Activated T-helper 1 cell treated with anti-CD3 and anti-CD28 coated beads, Interleukin-12 subunit alpha, Interleukin-12 subunit beta, Interleukin-2, Interleukin-4 antibody, amounts not matched to agents 30 ng/mL and 10 ng/mL and 1 ng/mL, durations not matched to agents 14 hours and 24 hours and 36 hours (primary cell): ENCODE data around the gene DYNC1H1. TPM values are rescaled to one million over a fixed set of nuclear protein-coding genes. Genes with fewer than 3 reads are reported as not detected.
A peak's percentile ranks its signal among the peaks of the same experiment; 100 is the strongest.
"Not testable (repeated sequence)": the region's sequence is repeated elsewhere in the genome, so short reads cannot be mapped to it uniquely, and the experiment has no call there.

Experiments used
- DNase-seq: peaks from one replicate; pipeline ENCODE4 v3.0.0; 2021; ENCODE audit warnings: low spot score
- H3K27ac Mint-ChIP-seq: one replicate; pipeline ENCODE4 v1.8.0; 2021; ENCODE audit warnings: mild to moderate bottlenecking, mixed read lengths
- H3K27me3 Mint-ChIP-seq: one replicate; pipeline ENCODE4 v1.8.0; 2022; ENCODE audit warnings: mild to moderate bottlenecking, moderate library complexity, mixed read lengths; ENCODE audit not compliant: insufficient read depth
- H3K36me3 Mint-ChIP-seq: one replicate; pipeline ENCODE4 v1.8.0; 2021; ENCODE audit warnings: low read depth, mixed read lengths
- H3K4me1 Mint-ChIP-seq: one replicate; pipeline ENCODE4 v1.8.0; 2021; ENCODE audit warnings: low read depth, mixed read lengths
- H3K4me3 Mint-ChIP-seq: one replicate; pipeline ENCODE4 v1.8.0; 2021; ENCODE audit warnings: mild to moderate bottlenecking, moderate library complexity, mixed read lengths
- H3K9me3 Mint-ChIP-seq: one replicate; pipeline ENCODE4 v1.8.0; 2021; ENCODE audit warnings: mixed read lengths
- intact Hi-C: fragments of 100-400 bp; cut with micrococcal nuclease; formaldehyde crosslinking; loops from one replicate; pipeline ENCODE4 v1.15.1; 2024
- total RNA-seq: library from RNA; stranded (reverse); gene quantifications from 2 replicates; pipeline ENCODE4 v1.2.3, GENCODE V29; 2022

The DYNC1H1 gene
- total RNA-seq, 1 donor from 2014 or later, result 241 TPM

- no peak for DNase-seq
- H3K27me3 Mint-ChIP-seq, result no peaks in the 10 kb centered on the region
These were observed 115.3 kb downstream of the DYNC1H1 start for GRCh38 chr14:102079700-102079979.

GRCh38 chr14:102080183-102081080 is 116.1 kb downstream of the DYNC1H1 start:
- no peaks in the 10 kb centered on the region for H3K9me3 Mint-ChIP-seq
- peaks cover 66% of the 10 kb centered on the region for H3K4me1 Mint-ChIP-seq
- DNase-seq, result no peak
- H3K27ac Mint-ChIP-seq, result no peak overlapping the region
- peaks cover 71% of the 10 kb centered on the region for H3K36me3 Mint-ChIP-seq
- H3K4me3 Mint-ChIP-seq, result no peak overlapping the region
- no peaks in the 10 kb centered on the region for H3K27me3 Mint-ChIP-seq
- intact Hi-C loops, result no loop called here

More at GRCh38 chr14:102079700-102079979, 115.3 kb downstream of the DYNC1H1 start:
- Mint-ChIP-seq H3K4me1 (peaks cover 58% of the 10 kb centered on the region), H3K9me3 (no peaks in the 10 kb centered on the region), H3K36me3 (peaks cover 64% of the 10 kb centered on the region), H3K4me3 (no peak overlapping the region), H3K27ac (peak overlapping the region; percentile 26)
- intact Hi-C loops, result no loop called here

- no peak for DNase-seq
- intact Hi-C loops, result no loop called here
- Mint-ChIP-seq H3K27ac (no peak overlapping the region), H3K9me3 (no peaks in the 10 kb centered on the region), H3K4me1 (peaks cover 74% of the 10 kb centered on the region), H3K36me3 (peaks cover 81% of the 10 kb centered on the region), H3K4me3 (peak overlapping the region; percentile 99), H3K27me3 (no peaks in the 10 kb centered on the region)
These were observed 117.1 kb downstream of the DYNC1H1 start for GRCh38 chr14:102081231-102082080.

- H3K27me3 Mint-ChIP-seq, intact Hi-C loops, H3K9me3 Mint-ChIP-seq, DNase-seq: not testable (repeated sequence)
- Mint-ChIP-seq H3K4me3 (peak overlapping the region; percentile 99), H3K4me1 (peaks cover 82% of the 10 kb centered on the region), H3K36me3 (peaks cover 66% of the 10 kb centered on the region), H3K27ac (peak overlapping the region; percentile 61)
These were observed 120.1 kb downstream of the DYNC1H1 start for GRCh38 chr14:102084522-102084921.

- intact Hi-C loops, result loop anchor here (5.0 kb wide), 2 partner anchors 263 to 277 kb away; partner anchors contain the start of genes CINP and TECPR2
- Mint-ChIP-seq H3K36me3 (peaks cover 63% of the 10 kb centered on the region), H3K4me3 (peak overlapping the region; percentile 99), H3K27me3 (no peaks in the 10 kb centered on the region), H3K4me1 (peaks cover 82% of the 10 kb centered on the region), H3K27ac (peak overlapping the region; percentile 61), H3K9me3 (no peaks in the 10 kb centered on the region)
- no peak for DNase-seq
These were observed 120.6 kb downstream of the DYNC1H1 start for GRCh38 chr14:102084931-102085330.

- H3K4me1 Mint-ChIP-seq, result peaks cover 80% of the 10 kb centered on the region
- intact Hi-C loops, result loop anchor here (5.0 kb wide), 2 partner anchors 263 to 277 kb away; partner anchors contain the start of genes CINP and TECPR2
- no peak for DNase-seq
- no peaks in the 10 kb centered on the region for H3K9me3 Mint-ChIP-seq
- peak overlapping the region; percentile 97 for H3K27ac Mint-ChIP-seq
- peak overlapping the region; percentile 99 for H3K4me3 Mint-ChIP-seq
- H3K27me3 Mint-ChIP-seq, result no peaks in the 10 kb centered on the region
- peaks cover 58% of the 10 kb centered on the region for H3K36me3 Mint-ChIP-seq
These were observed 121.1 kb downstream of the DYNC1H1 start for GRCh38 chr14:102085488-102085887.

GRCh38 chr14:102085948-102086708 is 121.8 kb downstream of the DYNC1H1 start:
- H3K27me3 Mint-ChIP-seq, result no peaks in the 10 kb centered on the region
- intact Hi-C loops, result loop anchor here (1.0 to 5.0 kb wide), 8 partner anchors 66 to 1247 kb away; partner anchors contain the start of genes CINP, MOK and TECPR2
- H3K36me3 Mint-ChIP-seq, result peaks cover 53% of the 10 kb centered on the region
- H3K9me3 Mint-ChIP-seq, result no peaks in the 10 kb centered on the region
- DNase-seq, result peak; percentile 61
- H3K27ac Mint-ChIP-seq, result peak overlapping the region; percentile 97
- peaks cover 74% of the 10 kb centered on the region for H3K4me1 Mint-ChIP-seq
- H3K4me3 Mint-ChIP-seq, result peak overlapping the region; percentile 99

- Mint-ChIP-seq H3K27me3 (no peaks in the 10 kb centered on the region), H3K27ac (peak overlapping the region; percentile 94), H3K4me1 (peaks cover 69% of the 10 kb centered on the region), H3K4me3 (peak overlapping the region; percentile 83), H3K9me3 (no peaks in the 10 kb centered on the region), H3K36me3 (peaks cover 48% of the 10 kb centered on the region)
- DNase-seq, result no peak
- intact Hi-C loops, result loop anchor here (1.0 to 5.0 kb wide), 8 partner anchors 66 to 1246 kb away; partner anchors contain the start of genes CINP, MOK and TECPR2
These were observed 122.3 kb downstream of the DYNC1H1 start for GRCh38 chr14:102086709-102086971.

GRCh38 chr14:102086972-102087761 is 122.8 kb downstream of the DYNC1H1 start, which contains the start of gene HSP90AA1:
Gene HSP90AA1 (minus strand): TSS chr14:102087044. CDS start chr14:102086378, 666 bp downstream.
- DNase-seq, result peak; percentile 94
- no peaks in the 10 kb centered on the region for H3K27me3 Mint-ChIP-seq
- no peaks in the 10 kb centered on the region for H3K9me3 Mint-ChIP-seq
- intact Hi-C loops, result loop anchor here (1.0 to 5.0 kb wide), 12 partner anchors 8 to 1246 kb away; partner anchors contain the start of genes CINP, DYNC1H1, MOK and TECPR2
- H3K36me3 Mint-ChIP-seq, result peaks cover 43% of the 10 kb centered on the region
- H3K4me1 Mint-ChIP-seq, result peaks cover 63% of the 10 kb centered on the region
- H3K4me3 Mint-ChIP-seq, result peak within 1 kb of the TSS; percentile 99
- H3K27ac Mint-ChIP-seq, result peak within 1 kb of the TSS; percentile 97

GRCh38 chr14:102087762-102088011 is 123.3 kb downstream of the DYNC1H1 start:
- no peaks in the 10 kb centered on the region for H3K9me3 Mint-ChIP-seq
- H3K4me3 Mint-ChIP-seq, result peak overlapping the region; percentile 93
- H3K4me1 Mint-ChIP-seq, result peaks cover 58% of the 10 kb centered on the region
- peak overlapping the region; percentile 93 for H3K27ac Mint-ChIP-seq
- no peak for DNase-seq
- intact Hi-C loops, result loop anchor here (1.0 to 5.0 kb wide), 9 partner anchors 8 to 1245 kb away; partner anchors contain the start of genes CINP, DYNC1H1, TECPR2 and WDR20
- peaks cover 38% of the 10 kb centered on the region for H3K36me3 Mint-ChIP-seq
- no peaks in the 10 kb centered on the region for H3K27me3 Mint-ChIP-seq

- H3K27me3 Mint-ChIP-seq, result no peaks in the 10 kb centered on the region
- H3K9me3 Mint-ChIP-seq, result no peaks in the 10 kb centered on the region
- peak overlapping the region; percentile 93 for H3K4me3 Mint-ChIP-seq
- peak overlapping the region; percentile 93 for H3K27ac Mint-ChIP-seq
- peaks cover 33% of the 10 kb centered on the region for H3K36me3 Mint-ChIP-seq
- intact Hi-C loops, result loop anchor here (5.0 kb wide), 2 partner anchors 266 to 274 kb away; partner anchors contain the start of genes CINP and TECPR2
- DNase-seq, result peak; percentile 38
- peaks cover 53% of the 10 kb centered on the region for H3K4me1 Mint-ChIP-seq
These were observed 123.8 kb downstream of the DYNC1H1 start for GRCh38 chr14:102088012-102088792.
